ENCODE data around the gene MORN3.

DNA sequence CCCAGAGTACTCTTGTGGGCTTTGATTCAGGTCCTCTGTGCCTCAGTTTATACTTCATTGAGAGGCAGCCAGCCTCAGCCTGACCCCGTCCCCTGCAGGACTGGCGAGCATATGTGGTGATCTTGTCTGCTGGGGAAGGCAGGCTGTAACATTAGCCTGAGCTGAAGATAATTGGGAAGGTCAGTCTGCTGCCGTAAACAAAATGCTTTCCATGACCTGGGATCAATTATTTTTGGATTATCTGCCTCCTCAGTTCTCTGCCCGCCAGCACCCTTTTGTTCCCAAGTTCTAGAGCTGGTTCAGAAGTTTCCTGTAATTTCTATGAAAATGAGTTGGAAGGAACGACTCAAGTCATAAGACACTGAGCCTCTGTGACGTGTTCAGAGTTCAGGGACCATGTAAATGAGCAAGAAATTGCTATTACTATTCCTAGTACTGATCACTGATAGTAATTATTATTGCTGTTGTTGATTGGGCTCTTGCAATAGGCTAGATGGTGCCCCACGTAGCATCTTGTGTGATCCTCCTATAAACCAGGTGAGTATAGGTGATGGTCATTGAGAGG is 38.6 kb downstream of the MORN3 start:
- TF ChIP-seq, protein P1, sequence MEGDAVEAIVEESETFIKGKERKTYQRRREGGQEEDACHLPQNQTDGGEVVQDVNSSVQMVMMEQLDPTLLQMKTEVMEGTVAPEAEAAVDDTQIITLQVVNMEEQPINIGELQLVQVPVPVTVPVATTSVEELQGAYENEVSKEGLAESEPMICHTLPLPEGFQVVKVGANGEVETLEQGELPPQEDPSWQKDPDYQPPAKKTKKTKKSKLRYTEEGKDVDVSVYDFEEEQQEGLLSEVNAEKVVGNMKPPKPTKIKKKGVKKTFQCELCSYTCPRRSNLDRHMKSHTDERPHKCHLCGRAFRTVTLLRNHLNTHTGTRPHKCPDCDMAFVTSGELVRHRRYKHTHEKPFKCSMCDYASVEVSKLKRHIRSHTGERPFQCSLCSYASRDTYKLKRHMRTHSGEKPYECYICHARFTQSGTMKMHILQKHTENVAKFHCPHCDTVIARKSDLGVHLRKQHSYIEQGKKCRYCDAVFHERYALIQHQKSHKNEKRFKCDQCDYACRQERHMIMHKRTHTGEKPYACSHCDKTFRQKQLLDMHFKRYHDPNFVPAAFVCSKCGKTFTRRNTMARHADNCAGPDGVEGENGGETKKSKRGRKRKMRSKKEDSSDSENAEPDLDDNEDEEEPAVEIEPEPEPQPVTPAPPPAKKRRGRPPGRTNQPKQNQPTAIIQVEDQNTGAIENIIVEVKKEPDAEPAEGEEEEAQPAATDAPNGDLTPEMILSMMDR (IDR thresholded peaks at IDR 0.05; ENCODE audit: low read length), result no peak
- TF ChIP-seq EZH2 (optimal IDR thresholded peaks at IDR 0.05; ENCODE audit: low read depth, low read length), result no peak
- no peak for TF ChIP-seq EZH2phosphoT487 (IDR thresholded peaks at IDR 0.05; ENCODE audit: low read length)
